ENCODE measurements around the gene GRK4.

GRK4 gene

GRCh38 chr4:3060946-3061345 lies 97.6 kb downstream of the GRK4 start:
- FAIRE-seq (no peak), DNase-seq (ENCODE audit: insufficient read length, low spot score) (no peak)
- no peak for TF ChIP-seq TAF1 (IDR thresholded peaks at IDR 0.05; ENCODE audit: low read depth, low read length)

- FAIRE-seq, result no peak
- no peak for DNase-seq (ENCODE audit: insufficient read length, low spot score)
- TF ChIP-seq POLR2A (IDR thresholded peaks at IDR 0.05; ENCODE audit: low read depth, low read length) (no peak), POU2F2 (IDR thresholded peaks at IDR 0.05; ENCODE audit: low read depth, low read length) (no peak), POLR2AphosphoS5 (IDR thresholded peaks at IDR 0.05; ENCODE audit: low read depth, low read length) (no peak), PAX5 (IDR thresholded peaks at IDR 0.05; ENCODE audit: insufficient read depth, low read length, severe bottlenecking) (no peak), TAF1 (IDR thresholded peaks at IDR 0.05; ENCODE audit: low read depth, low read length) (no peak), SPI1 (IDR thresholded peaks at IDR 0.05; ENCODE audit: low read depth, low read length) (no peak)
These were observed 99.1 kb downstream of the GRK4 start for GRCh38 chr4:3062471-3062870.

GRCh38 chr4:3065551-3065950 lies 102.2 kb downstream of the GRK4 start:
- DNase-seq (ENCODE audit: insufficient read length, low spot score), result no peak
- TF ChIP-seq SPI1 (IDR thresholded peaks at IDR 0.05; ENCODE audit: low read depth, low read length) (no peak), POLR2AphosphoS5 (IDR thresholded peaks at IDR 0.05; ENCODE audit: low read depth, low read length) (no peak), POU2F2 (IDR thresholded peaks at IDR 0.05; ENCODE audit: low read depth, low read length) (no peak), PAX5 (IDR thresholded peaks at IDR 0.05; ENCODE audit: insufficient read depth, low read length, severe bottlenecking) (no peak), TAF1 (IDR thresholded peaks at IDR 0.05; ENCODE audit: low read depth, low read length) (no peak), POLR2A (IDR thresholded peaks at IDR 0.05; ENCODE audit: low read depth, low read length) (no peak)

GRCh38 chr4:3066836-3067400 lies 103.5 kb downstream of the GRK4 start:
- no peak for FAIRE-seq

More at GRCh38 chr4:3065551-3065950, 102.2 kb downstream of the GRK4 start:
- no peak for FAIRE-seq

GRCh38 chr4:3067473-3068001 lies 104.2 kb downstream of the GRK4 start:
- DNase-seq (ENCODE audit: insufficient read length, low spot score), result no peak
- FAIRE-seq, result no peak
- TF ChIP-seq POLR2A (IDR thresholded peaks at IDR 0.05; ENCODE audit: low read depth, low read length), result no peak
- no peak for TF ChIP-seq POLR2AphosphoS5 (IDR thresholded peaks at IDR 0.05; ENCODE audit: low read depth, low read length)
- TF ChIP-seq POU2F2 (IDR thresholded peaks at IDR 0.05; ENCODE audit: low read depth, low read length), result no peak
- no peak for TF ChIP-seq SPI1 (IDR thresholded peaks at IDR 0.05; ENCODE audit: low read depth, low read length)
- TF ChIP-seq PAX5 (IDR thresholded peaks at IDR 0.05; ENCODE audit: insufficient read depth, low read length, severe bottlenecking), result no peak
- no peak for TF ChIP-seq TAF1 (IDR thresholded peaks at IDR 0.05; ENCODE audit: low read depth, low read length)

More at GRCh38 chr4:3066836-3067400, 103.5 kb downstream of the GRK4 start:
- TF ChIP-seq POU2F2 (IDR thresholded peaks at IDR 0.05; ENCODE audit: low read depth, low read length) (no peak), SPI1 (IDR thresholded peaks at IDR 0.05; ENCODE audit: low read depth, low read length) (no peak)
- no peak for DNase-seq (ENCODE audit: insufficient read length, low spot score)

- DNase-seq (ENCODE audit: insufficient read length, low spot score) (no peak), FAIRE-seq (no peak)
- no peak for TF ChIP-seq SPI1 (IDR thresholded peaks at IDR 0.05; ENCODE audit: low read depth, low read length)
- no peak for TF ChIP-seq POLR2AphosphoS5 (IDR thresholded peaks at IDR 0.05; ENCODE audit: low read depth, low read length)
- TF ChIP-seq POLR2A (IDR thresholded peaks at IDR 0.05; ENCODE audit: low read depth, low read length), result no peak
- TF ChIP-seq TAF1 (IDR thresholded peaks at IDR 0.05; ENCODE audit: low read depth, low read length), result no peak
- TF ChIP-seq PAX5 (IDR thresholded peaks at IDR 0.05; ENCODE audit: insufficient read depth, low read length, severe bottlenecking), result no peak
These were observed 106.4 kb downstream of the GRK4 start for GRCh38 chr4:3069661-3070199.

GRCh38 chr4:3070709-3071500 lies 107.5 kb downstream of the GRK4 start:
- TF ChIP-seq PAX5 (IDR thresholded peaks at IDR 0.05; ENCODE audit: insufficient read depth, low read length, severe bottlenecking), result no peak
- TF ChIP-seq TAF1 (IDR thresholded peaks at IDR 0.05; ENCODE audit: low read depth, low read length), result no peak
- TF ChIP-seq POLR2A (IDR thresholded peaks at IDR 0.05; ENCODE audit: low read depth, low read length), result no peak
- TF ChIP-seq SPI1 (IDR thresholded peaks at IDR 0.05; ENCODE audit: low read depth, low read length), result no peak
- no peak for TF ChIP-seq POLR2AphosphoS5 (IDR thresholded peaks at IDR 0.05; ENCODE audit: low read depth, low read length)
- no peak for TF ChIP-seq POU2F2 (IDR thresholded peaks at IDR 0.05; ENCODE audit: low read depth, low read length)
- no peak for FAIRE-seq
- no peak for DNase-seq (ENCODE audit: insufficient read length, low spot score)

- no peak for DNase-seq (ENCODE audit: insufficient read length, low spot score)
- no peak for TF ChIP-seq SPI1 (IDR thresholded peaks at IDR 0.05; ENCODE audit: low read depth, low read length)
- TF ChIP-seq POLR2A (IDR thresholded peaks at IDR 0.05; ENCODE audit: low read depth, low read length), result no peak
- FAIRE-seq, result peak; percentile 35
These were observed 108.4 kb downstream of the GRK4 start for GRCh38 chr4:3071811-3072210.

- DNase-seq (ENCODE audit: insufficient read length, low spot score), result no peak
- FAIRE-seq, result no peak
- TF ChIP-seq POU2F2 (IDR thresholded peaks at IDR 0.05; ENCODE audit: low read depth, low read length), result no peak
- TF ChIP-seq TAF1 (IDR thresholded peaks at IDR 0.05; ENCODE audit: low read depth, low read length), result no peak
These were observed 110.0 kb downstream of the GRK4 start for GRCh38 chr4:3073158-3074077.
